HG02840 (cell line): Measurements from ENCODE around the gene CFC1B.
"Not testable (repeated sequence)": the region's sequence is repeated elsewhere in the genome, so short reads cannot be mapped to it uniquely, and the experiment has no call there.

Experiments used
- ATAC-seq: cut with Tn5 transposase; IDR thresholded peaks from one replicate; pipeline ENCODE4 v1.9.1; 2021; ENCODE audit warnings: mild to moderate bottlenecking, moderate library complexity, moderate number of reproducible peaks; ENCODE audit not compliant: unreplicated experiment, low FRiP score

The CFC1B gene

DNA sequence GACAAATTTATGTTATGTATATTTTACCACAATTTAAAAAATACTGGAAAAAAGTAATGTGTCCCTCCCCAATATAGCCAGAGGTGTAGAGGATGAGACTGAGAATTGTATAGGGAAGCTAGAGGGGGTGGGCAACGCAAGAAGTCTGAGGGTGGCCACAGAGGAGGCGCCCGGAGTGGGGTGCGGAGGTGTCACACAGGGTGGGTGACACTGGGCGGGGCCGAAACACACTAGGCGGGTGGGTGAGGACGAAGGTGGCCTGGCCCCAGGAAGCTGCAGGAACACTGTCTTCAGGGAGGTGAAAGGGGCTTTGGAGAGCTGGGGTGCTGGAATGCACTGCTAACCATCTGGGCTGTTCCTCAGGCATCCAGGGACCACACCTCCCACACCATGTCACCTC is 35.4 kb downstream of the CFC1B start:
- not testable (repeated sequence) for ATAC-seq

- ATAC-seq, result not testable (repeated sequence)
These were observed 45.1 kb downstream of the CFC1B start for GRCh38 chr2:130566165-130566564.

DNA sequence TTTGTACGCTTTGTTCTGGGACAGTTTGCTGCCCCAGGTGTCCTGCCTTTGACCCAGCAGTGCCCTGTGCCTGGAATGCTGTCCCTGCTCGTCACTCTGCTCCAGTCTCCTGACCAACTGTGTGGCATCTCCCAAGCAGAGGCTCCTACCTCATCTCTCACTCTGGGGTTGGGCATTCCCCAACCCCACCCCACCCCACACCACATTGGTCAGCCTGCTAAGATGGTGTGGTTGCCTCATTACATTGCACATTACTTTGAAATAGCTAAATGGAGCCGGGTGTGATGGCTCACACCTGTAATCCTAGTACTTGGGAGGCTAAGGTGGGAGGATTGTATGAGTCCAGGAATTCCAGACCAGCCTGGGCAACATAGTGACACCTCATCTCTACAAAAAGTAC is 50.9 kb downstream of the CFC1B start:
- not testable (repeated sequence) for ATAC-seq

- ATAC-seq, result not testable (repeated sequence)
These were observed 53.2 kb downstream of the CFC1B start for GRCh38 chr2:130574230-130574629.

- ATAC-seq, result not testable (repeated sequence)
These were observed 55.3 kb downstream of the CFC1B start for GRCh38 chr2:130576209-130576784.

- not testable (repeated sequence) for ATAC-seq
These were observed 56.5 kb downstream of the CFC1B start for GRCh38 chr2:130577559-130577958.
